ENCODE data around the gene ABCC3.

- TF ChIP-seq POLR2AphosphoS5 (IDR thresholded peaks at IDR 0.05) (no peak), CTCF (IDR thresholded peaks at IDR 0.05) (no peak), POLR2A (IDR thresholded peaks at IDR 0.05) (no peak)
These were observed 38.3 kb downstream of the ABCC3 start for GRCh38 chr17:50672831-50673551.
